GM21786 (cell line): Measurements from ENCODE around the gene KDM4C.
"Not testable (repeated sequence)": the region's sequence is repeated elsewhere in the genome, so short reads cannot be mapped to it uniquely, and the experiment has no call there.

ENCODE experiments used
- ATAC-seq: cut with Tn5 transposase; IDR thresholded peaks from one replicate; pipeline ENCODE4 v1.9.1; 2021; ENCODE audit not compliant: unreplicated experiment

Gene KDM4C

DNA sequence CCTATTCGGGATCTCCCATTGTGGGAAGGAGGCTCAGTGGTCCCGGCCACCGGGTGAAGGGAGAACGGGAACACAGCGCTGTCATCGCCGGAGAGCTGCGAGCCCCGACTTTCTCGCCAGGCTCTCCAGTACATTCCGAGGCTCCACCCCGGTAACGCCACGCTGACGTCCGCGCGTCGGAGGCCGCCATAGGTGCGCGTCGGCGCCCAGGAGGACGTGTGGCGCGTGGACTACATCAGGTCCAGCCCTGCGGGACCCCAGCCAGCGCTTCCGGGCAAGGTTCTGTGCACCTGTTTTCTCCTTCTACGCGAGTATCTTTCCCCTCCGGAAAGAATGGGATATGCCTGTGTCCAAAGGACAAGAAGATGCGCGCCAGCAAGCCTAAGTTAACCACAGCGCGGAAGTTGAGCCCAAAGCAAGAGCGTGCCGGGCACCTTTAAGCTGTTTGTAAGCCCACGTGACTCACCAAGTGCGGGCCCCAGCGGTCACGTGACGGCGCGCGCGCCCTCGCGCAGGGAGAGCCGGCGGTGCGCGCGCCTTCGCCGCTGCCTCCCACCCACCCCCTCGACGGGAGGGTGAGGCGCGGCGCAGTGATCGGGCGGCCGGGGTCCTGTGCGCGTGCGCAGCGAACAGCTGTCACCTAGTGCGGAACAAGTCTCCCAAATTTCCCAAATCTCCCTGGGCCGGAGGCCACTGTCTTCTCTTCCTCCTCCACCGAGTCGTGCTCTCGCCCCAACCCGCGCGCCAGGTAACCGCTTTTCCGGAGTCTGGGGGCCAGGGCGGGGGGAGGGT lies at the start of gene KDM4C:
Gene KDM4C, plus strand, starts transcription at position 518 of the 792 bp plus-strand sequence. CDS start 35,016 bp downstream, outside the sequence.
- ATAC-seq: peak; percentile 80

DNA sequence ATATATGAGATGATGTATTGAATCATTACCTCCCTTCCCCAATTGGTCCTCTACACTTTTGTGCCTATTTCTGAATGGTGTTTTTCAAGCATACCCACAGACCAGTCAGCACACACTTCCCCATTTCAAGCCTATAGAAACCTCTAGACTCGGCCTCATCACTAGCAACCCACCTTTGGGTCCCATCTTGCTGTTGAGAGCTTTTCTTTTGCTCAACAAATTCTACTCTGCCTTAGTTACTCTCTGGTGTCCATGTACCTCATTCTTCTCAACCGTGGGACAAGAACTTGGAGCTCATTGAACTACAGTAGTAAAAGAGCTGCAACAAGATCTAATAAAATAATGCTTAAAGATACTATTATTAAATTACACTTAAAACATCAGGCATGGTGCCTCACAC lies 49.0 kb upstream of the KDM4C start:
- ATAC-seq: no peak

DNA sequence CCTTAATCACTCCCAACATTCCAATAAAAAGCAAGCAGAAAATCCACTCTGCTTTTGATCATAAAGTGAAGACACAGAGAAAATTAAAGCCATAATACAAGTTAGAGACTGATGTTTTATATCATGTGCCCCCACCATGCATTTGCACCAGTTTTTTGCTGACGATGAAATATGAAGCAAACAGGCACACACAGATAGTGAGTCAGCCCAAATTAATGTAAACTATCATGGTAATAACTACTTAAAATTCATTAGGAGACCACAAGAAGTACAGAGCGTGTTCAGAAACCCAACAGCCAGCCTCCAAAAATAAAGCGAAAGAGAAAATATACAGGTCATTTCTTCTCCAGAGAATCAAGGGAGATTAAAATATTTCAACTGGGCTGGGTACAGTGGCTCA lies 46.4 kb upstream of the KDM4C start:
- no peak for ATAC-seq

DNA sequence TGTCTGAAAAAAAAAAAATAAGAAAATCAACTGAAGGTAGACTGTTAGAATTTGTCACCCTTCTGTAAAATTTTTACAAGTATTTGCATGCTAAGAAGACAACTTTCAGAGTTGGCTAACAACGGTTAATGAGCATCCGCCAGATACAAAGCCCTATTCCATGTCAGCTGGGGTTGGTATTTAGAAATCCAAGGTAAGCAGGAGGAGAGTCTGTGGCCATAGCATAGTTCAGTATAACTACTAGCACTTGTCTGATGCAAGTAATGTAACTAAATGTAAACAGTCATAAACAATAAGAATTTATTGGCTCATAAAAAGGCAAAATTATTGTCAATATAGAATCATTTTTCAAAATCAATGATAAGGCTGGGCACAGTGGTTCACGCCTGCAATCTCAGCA lies 45.7 kb upstream of the KDM4C start:
- no peak for ATAC-seq

DNA sequence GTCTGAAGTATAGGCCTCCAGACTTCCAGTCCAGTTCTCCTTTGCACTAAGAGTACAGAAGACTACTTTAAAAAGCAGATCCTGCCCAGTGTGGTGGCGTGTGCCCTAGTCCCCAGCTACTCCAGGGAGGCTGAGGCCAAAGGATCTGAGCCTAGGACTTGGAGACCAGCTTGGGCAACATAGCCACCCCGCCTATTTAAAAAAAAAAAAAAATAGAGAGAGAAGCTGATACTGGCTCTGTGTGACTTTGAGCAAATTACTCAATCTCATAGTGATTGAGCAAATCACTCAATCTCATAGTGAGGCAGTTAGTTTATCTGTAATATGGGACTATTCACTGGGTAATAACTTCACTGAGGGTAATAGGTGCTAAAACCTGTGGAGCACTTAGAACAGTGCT lies 43.6 kb upstream of the KDM4C start:
- ATAC-seq: no peak

DNA sequence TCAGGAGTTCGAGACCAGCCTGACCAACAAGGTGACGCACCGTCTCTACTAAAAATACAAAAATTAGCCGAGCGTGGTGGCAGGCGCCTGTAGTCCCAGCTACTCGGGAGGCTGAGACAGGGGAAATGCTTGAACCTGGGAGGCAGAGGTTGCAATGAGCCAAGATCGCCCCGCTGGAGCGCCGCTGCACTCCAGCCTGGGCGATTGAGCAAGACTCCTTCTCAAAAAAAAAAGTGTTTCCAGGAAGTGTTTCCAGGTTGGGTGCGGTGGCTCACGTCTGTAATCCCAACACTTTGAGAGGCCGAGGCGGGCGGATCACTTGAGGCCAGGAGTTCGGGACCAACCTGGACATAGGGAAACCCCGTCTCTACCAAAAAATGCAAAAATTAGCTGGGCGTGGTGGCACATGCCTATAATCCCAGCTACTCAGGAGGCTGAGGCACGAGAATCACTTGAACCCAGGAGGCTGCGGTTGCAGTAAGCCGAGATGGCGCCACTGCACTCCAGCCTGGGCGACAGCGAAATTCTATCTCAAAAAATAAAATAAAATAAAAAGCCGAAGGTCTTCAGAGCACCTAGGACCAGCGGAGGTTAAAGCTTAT lies 42.5 kb upstream of the KDM4C start:
- not testable (repeated sequence) for ATAC-seq

DNA sequence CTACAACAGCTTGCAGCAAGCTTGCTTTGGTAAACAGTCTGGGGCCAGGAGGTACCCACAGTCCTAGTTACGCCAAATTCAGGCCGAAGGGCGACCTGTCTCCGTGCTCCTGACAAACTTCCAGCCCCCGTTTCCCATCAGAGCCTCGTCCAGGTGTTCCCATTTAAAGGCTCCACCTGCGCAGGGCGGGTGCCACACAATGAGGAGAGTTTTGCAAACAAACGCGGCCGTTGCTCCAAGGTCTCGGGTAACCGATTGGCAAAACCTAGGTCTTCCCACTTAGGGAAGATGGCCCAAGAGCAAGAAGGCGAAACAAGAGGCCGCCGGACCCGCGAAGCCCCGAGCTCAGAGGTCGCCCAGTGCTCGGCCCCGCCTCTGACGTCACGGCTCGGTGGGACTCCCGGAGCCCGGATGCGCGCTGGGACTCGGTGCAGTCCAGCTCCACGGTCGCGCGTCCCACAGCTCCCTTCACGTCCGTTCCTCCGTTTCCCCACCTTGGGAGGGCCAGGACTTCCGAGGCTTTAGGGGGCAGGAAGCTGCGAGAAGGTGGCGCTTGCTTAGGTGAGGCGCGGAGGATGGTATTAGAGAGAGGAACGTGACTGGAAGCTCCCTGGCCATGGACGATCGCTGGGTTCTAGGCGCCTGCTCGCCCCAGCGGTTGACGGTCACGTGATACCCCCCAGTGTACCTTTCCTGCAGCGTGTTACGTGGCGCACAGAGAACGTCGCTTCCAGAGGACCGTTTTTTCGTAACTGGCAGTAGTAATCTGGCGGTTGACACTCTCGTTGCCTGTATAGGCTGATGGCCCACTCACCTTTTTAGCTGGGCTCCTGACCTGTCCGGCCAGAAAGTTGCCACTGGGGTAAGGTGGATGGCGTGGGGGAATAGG lies 41.8 kb upstream of the KDM4C start:
- ATAC-seq: peak; percentile 88

DNA sequence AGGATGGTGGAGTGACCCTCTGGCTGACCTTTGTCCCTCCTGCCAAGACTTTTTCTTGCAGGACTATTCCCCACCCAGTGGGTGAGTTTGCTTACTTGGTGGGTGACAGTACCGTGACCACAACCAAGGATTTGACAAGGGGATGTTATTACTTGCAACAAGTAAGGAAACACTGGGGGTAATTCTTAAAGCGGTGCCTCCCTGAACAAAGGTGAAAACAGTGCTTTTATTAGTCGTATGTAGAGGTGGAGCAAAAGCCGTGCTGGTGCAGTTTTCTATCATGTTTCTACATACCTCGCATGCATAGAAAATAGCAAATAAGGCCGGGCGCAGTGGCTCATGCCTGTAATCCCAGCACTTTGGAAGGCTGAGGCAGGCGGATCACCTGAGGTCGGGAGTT lies 41.0 kb upstream of the KDM4C start:
- no peak for ATAC-seq

DNA sequence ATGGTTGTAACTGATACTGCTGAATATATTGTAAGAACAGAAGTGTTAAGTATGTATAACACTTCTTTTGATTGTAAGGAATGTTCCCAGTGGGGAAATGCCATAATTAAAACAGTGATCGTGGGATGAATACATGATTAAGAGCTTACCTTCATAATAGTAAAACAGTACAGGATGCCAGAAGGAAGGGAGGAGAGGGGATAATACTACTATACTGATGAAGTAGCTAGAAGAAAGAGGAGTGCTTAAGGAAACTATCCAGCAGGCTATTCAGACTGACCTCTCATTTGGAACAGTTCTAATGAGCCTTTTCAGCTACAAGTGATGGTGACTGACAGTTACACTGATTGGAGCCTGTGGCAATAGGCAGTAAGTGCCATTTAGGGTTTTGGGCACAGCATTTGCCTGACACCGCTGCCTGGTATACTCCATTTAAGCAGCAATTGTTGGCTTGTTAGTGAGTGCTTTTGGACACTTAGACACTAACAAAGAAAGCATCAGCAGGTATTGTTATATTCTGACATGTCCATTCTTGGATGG lies 33.8 kb upstream of the KDM4C start:
- no peak for ATAC-seq

DNA sequence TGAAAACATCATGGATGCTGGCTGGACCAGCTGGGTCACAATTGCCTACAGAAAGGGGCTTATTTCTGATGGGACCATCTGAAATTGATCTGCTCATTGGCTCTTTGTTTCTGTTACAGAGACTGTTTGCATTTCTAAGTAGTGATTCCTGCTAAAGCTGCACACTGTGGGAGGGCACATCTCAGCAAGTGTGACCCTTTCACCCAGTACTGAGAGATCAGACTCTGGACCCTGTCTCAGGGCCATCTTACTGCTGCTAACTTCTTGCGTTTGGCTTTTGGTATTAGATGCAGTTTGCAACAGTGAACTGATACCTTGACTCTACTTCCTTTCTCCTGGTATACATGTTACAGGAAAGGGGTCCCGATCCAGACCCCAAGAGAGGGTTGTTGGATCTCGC lies 24.5 kb upstream of the KDM4C start:
- ATAC-seq: no peak

DNA sequence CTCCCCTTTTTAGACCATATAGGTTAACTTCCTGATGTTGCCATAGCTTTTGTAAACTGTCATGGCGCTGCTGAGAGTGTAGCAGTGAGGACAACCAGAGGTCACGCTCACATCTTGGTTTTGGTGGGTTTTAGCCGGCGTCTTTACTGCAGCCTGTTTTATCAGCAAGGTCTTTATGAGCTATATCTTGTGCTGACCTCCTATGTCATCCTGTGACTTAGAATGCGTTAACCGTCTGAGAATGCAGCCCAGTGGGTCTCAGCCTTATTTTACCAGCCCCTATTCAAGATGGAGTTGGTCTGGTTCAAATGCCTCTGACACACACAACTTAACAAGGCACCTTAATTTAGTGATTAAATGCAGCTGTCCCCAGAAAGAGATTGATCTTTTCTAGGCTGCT lies 23.9 kb upstream of the KDM4C start:
- no peak for ATAC-seq

DNA sequence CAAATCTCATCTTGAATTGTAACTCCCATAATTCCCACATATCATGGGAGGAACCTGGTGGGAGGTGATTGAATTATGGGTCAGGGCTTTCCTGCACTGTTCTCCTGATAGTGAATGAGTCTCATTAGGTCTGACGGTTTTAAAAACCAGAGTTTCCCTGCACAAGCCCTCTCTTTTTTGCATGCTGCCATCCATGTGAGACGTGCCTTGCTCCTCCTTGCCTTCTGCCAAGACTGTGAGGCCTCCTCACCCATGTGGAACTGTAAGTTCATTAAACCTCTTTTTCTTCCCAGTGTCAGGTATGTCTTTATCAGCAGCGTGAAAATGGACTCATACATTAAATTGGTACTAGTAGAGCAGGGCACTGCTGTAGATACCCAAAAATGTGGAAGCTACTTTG lies 22.4 kb upstream of the KDM4C start:
- ATAC-seq: no peak

DNA sequence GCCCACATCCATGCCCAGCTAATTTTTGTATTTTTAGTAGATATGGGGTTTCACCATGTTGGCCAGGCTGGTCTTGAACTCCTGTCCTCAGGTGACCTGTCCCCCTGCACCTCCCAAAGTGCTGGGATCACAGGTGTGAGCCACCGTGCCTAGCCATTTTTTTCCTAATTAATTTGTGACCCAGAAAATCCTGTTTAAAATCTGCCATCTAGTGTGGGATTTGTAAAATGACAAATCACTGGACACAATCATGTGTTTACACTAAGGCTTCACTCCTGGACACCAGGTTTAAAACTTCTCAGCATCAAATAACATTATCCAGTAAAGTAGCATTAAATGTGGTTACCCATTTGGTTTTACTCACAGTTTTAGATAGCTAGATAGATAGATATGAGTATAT lies 18.6 kb upstream of the KDM4C start:
- ATAC-seq: no peak

DNA sequence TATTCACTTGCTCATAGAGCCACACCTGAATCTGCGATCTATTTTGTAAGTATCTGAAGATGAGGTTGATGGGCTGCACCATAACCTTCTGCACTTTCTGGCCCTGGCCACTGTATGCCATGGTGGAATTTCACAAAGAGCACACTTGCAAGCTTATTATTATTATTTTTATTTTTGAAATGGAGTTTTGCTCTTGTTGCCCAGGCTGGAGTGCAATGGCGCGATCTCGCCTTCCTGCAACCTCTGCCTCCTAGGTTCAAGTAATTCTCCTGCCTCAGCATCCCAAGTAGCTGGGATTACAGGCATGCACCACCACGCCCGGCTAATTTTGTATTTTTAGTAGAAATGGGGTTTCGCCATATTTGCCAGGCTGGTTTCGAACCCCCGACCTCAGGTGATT lies 8.9 kb upstream of the KDM4C start:
- not testable (repeated sequence) for ATAC-seq

DNA sequence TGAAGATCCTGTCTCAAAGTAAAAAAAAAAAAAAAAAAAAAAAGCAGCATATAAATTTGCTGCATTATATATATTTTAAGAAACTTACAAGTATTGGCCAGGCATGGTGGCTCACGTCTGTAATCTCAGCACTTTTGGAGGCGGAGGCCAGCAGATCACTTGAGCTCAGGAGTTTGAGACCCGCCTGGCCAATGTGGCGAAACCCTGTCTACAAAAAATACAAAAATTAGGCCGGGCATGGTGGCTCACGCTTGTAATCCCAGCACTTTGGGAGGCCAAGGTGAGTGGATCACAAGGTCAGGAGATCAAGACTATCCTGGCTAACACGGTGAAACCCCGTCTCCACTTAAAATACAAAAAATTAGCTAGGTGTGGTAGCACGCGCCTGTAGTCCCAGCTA lies 2.9 kb upstream of the KDM4C start:
- not testable (repeated sequence) for ATAC-seq

DNA sequence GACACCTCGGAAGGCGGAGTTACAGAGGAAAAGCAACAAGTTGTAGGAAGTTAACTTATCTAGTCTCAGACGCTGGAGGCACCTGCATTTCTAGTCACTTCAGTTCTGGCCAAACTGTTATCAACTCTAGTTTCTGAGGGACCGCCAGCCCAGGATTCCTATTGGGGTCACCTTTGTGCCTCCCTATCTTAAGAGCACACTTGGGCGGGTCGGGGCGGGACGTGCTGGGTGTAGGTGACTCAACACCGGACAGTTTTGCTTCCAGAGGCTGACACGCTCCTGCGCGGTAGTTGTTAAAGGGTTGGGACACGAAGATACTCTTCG lies 679 bp upstream of the KDM4C start:
- ATAC-seq: peak; percentile 24

DNA sequence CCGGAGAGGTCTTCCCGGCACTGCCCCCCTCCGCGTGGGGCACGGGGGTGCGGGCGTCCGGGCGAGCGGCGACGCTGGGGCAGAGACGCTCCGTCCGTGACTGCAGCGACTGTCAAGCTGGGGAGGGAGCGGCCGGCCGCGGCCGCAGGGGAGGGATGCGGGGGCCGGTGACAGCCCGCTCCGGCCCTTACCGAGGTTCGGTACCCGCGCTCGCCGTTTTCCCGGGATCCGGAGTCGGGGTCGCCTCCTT lies 400 bp downstream of the KDM4C start:
- peak; percentile 9 for ATAC-seq

DNA sequence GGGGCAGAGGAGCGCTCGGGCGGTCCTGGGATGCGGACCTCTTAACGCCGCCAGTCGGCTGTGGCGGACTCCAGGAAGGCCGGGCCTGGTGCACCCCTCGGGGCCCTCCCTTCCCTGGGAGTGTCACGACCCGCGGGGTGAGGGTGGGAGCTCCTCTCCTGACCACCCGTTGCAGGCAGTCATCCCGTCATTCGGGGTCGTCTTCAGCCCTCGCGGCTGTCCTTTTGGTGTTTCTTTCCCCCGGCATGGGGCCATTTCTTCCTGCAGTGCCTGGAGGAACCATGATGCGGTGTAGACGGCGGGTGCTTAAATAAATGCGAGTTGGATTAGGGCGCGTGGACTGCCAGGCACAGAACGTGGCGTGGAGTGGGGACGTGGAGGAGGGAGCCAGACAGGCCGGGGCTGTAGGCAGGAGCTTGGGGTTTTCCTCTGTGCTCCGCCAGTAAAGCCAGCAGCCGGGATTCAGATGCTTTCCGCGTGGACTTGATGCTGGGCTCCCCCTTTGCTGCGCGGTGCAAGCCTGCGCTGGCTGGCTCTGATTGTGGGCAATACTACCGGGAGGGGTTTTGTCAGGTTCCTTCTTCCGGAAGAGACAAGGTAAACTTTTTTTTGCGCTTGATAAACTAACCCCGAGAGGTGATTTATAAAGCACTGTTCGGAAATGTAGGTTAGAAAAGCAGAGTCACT lies 868 bp downstream of the KDM4C start:
- peak; percentile 21 for ATAC-seq

DNA sequence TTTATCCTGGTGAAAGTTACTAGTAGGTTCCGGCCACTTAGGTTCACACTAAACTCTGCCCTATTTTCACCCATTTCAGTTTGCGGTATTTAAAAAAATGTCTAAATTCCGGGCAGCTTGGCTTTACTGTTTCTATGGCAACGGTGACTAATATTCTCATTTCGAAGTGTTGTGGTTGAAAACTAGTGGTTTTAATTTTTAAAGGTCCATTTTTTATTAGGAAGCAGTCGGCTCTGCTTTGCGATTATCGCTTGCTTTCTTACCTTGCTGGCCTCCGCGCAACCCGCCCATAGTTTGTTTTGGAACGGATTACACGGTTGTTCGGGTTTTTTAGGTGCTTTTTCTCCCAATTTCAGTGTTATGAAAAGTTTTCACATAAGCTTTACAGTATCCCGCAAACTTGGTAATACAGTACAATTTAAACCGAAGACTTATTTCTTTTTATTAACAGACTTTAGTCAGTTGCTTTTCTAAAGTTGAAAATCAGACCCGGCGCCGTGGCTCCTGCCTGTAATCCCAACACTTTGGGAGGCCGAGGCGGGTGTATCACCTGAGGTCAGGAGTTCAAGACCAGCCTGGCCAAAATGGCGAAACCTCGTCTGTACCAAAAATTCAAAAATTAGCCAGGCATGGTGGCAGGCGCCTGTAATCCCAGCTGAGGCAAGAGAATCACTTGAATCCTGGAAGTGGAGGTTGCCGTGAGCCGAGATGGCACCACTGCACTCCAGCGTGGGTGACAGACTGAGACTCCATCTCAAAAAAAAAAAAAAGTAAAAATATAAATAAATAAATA lies 1.6 kb downstream of the KDM4C start:
- ATAC-seq: peak; percentile 19

DNA sequence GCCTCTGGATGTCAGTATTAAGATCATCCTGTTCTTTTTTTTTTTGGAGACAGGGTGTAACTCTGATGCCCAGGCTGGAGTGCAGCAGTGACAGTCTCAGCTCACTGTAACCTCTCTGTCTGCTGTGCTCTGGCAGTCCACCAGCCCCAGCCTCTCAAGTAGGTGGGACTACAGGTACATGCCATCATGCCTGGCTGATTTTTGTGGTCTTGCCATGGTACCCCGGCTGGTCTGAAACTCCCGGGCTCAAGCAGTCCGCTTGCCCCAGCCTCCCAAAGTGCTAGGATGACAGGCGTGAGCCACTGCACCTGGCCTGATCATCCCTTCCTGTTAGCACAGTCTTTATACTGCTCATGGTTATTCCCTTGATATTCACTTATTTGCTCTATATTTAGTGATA lies 3.5 kb downstream of the KDM4C start:
- ATAC-seq: no peak

DNA sequence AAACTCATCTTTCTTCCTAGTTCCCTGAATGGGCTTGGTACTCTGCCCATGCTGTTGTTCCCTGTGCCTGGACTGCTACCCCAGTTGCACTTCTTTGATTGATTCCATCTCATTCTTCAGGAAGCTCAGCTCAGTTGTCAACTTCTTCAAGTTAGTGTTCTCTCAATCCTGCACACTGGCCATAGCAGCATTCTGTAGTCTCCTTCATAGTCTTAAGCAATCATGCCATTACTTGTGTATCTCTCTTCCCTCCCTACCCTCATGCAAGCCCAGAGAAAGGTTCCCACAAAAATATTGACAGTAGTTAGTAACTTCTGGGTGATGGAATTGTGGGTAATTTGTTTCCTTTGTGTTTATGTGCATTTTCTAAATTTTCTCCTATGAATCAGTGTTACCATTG lies 5.5 kb downstream of the KDM4C start:
- no peak for ATAC-seq
